Psoas muscle (tissue), 8 donors: ENCODE data around the gene MYOM3. TPM values are rescaled to one million over a fixed set of nuclear protein-coding genes. Genes with fewer than 3 reads are reported as not detected.
A peak's percentile ranks its signal among the peaks of the same experiment; 100 is the strongest.
"Not testable (repeated sequence)": the region's sequence is repeated elsewhere in the genome, so short reads cannot be mapped to it uniquely, and the experiment has no call there.

Source experiments
- ATAC-seq, 4 donors: fragments of 200-7000 bp; cut with Tn5 transposase; one replicate each; pipeline ENCODE4 v1.9.1; 2020; ENCODE audit warnings: moderate library complexity in 3 of 4, mild to moderate bottlenecking in 2 of 4
- DNase-seq, 2 donors: peaks; one replicate each; pipeline ENCODE4 v3.0.0-alpha.2; 2020
- H3K27ac ChIP-seq: fragments of 200-600 bp; one replicate; pipeline ENCODE4 v1.8.0; 2022
- H3K27me3 ChIP-seq, 3 donors: fragments of 200-600 bp in 1 of 3; one replicate each; pipeline versions ENCODE4 v1.6.1 to v1.8.0; 2013 to 2022; ENCODE audit warnings: low read length in 2 of 3, mild to moderate bottlenecking in 2 of 3, moderate library complexity in 1 of 3; ENCODE audit not compliant: insufficient read depth in 3 of 3
- H3K36me3 ChIP-seq, 2 donors: fragments of 200-600 bp in 1 of 2; one replicate each; pipeline versions ENCODE4 v1.6.1 to v1.8.0; 2013 to 2022; ENCODE audit warnings: low read depth in 1 of 2, mild to moderate bottlenecking in 1 of 2, moderate library complexity in 1 of 2; ENCODE audit not compliant: insufficient read depth in 1 of 2
- H3K4me1 ChIP-seq: fragments of 200-600 bp; one replicate; pipeline ENCODE4 v1.8.0; 2022
- H3K4me3 ChIP-seq: fragments of 200-600 bp; one replicate; pipeline ENCODE4 v1.8.0; 2022; ENCODE audit warnings: mild to moderate bottlenecking
- H3K9me3 ChIP-seq: fragments of 200-600 bp; one replicate; pipeline ENCODE4 v1.8.0; 2022
- CTCF ChIP-seq: fragments of 200-600 bp; IDR thresholded peaks from one replicate; pipeline ENCODE4 v1.8.0; 2022; ENCODE audit warnings: antibody characterized with exemption
- WGBS, 3 donors: extraction: QIAGEN DNeasy Blood & Tissue Kit; methylation state at CpG; one replicate each; pipeline versions ENCODE4 v1.1.6 to v1.1.7; 2013; 5-methylcytosine and 5-hydroxymethylcytosine counted together
- intact Hi-C, 2 donors: fragments of 100-400 bp; cut with DNase I; formaldehyde crosslinking; loops; one replicate each; pipeline versions ENCODE4 v1.11.0 to v1.14.2; 2022
- polyA plus RNA-seq, 3 donors: library from polyadenylated mRNA; stranded (reverse); fragments of 200-250 nt; gene quantifications; one replicate each; pipeline ENCODE4 v1.2.3, GENCODE V29; 2013
- total RNA-seq, 4 donors: library from RNA; stranded (reverse); fragmentation: NEBNext Ultra II Directional in 2 of 4; extraction: Animal tissue kit (Norgen Biotek cat#: 25700) in 2 of 4; gene quantifications; one replicate each; pipeline versions ENCODE4 v1.2.1 to v1.2.4, GENCODE V29; 2021 to 2023
- donor health status: healthy with polysubstance abuse.
- donor health status: DM: no; HTN: no; CAD: no; lungs with moderate emphysema.
- donor health status: Bipolar disorder and iron deficiency.
- donor health status: healthy.
- donor health status: DM: yes; HTN: yes; CAD: no.
- donor health status: DM: no; HTN: no; CAD: no.
- donor health status: DM: no; HTN: no; CAD: no.
- donor health status: DM: yes; HTN: yes; CAD: no.

The MYOM3 gene
- total and polyA plus RNA-seq, 7 donors = 86.7 to 505 (median 152) TPM

- 47 to 49% (median 48%) methylated on average over 7 of the region's 7 CpGs for WGBS, 3 donors
- Histone ChIP-seq H3K36me3 (no peaks in the 10 kb centered on the region), H3K4me1 (peaks cover 11% of the 10 kb centered on the region), H3K9me3 (no peaks in the 10 kb centered on the region), H3K27me3 (no peaks in the 10 kb centered on the region), H3K4me3 (no peak overlapping the region), H3K27ac (no peak overlapping the region)
- DNase-seq (no peak), ATAC-seq (peak in 1 of 4 donors; percentile 2)
- intact Hi-C loops = no loop called here
- no peak for TF ChIP-seq CTCF
Observed at GRCh38 chr1:24051206-24051945, 60.6 kb downstream of the MYOM3 start.

- no peak for TF ChIP-seq CTCF
- Histone ChIP-seq H3K4me1 (peaks cover 19% of the 10 kb centered on the region), H3K27me3 (no peaks in the 10 kb centered on the region), H3K4me3 (no peak overlapping the region), H3K27ac (no peak overlapping the region), H3K36me3 (no peaks in the 10 kb centered on the region), H3K9me3 (no peaks in the 10 kb centered on the region)
- 83 to 88% (median 86%) methylated on average over 7 of the region's 7 CpGs for WGBS, 3 donors
- intact Hi-C loops = no loop called here
- DNase-seq (no peak), ATAC-seq (no peak)
Observed at GRCh38 chr1:24049733-24050132, 62.2 kb downstream of the MYOM3 start.

GRCh38 chr1:24048894-24049293 lies 63.0 kb downstream of the MYOM3 start:
- H3K9me3 ChIP-seq, H3K27ac ChIP-seq, ATAC-seq, intact Hi-C loops, H3K4me3 ChIP-seq, H3K36me3 ChIP-seq, H3K27me3 ChIP-seq, DNase-seq: not testable (repeated sequence)
- WGBS, 3 donors = 81 to 87% (median 84%) methylated on average over 4 of the region's 4 CpGs
- H3K4me1 ChIP-seq = peaks cover 19% of the 10 kb centered on the region

- TF ChIP-seq CTCF = no peak
- DNase-seq (no peak), ATAC-seq (no peak)
- intact Hi-C loops = no loop called here
- WGBS, 3 donors = 82 to 95% (median 95%) methylated on average over 6 of the region's 6 CpGs
- no peak overlapping the region for H3K4me3 ChIP-seq
- no peaks in the 10 kb centered on the region for H3K27me3 ChIP-seq
- no peak overlapping the region for H3K27ac ChIP-seq
- H3K4me1 ChIP-seq = peaks cover 19% of the 10 kb centered on the region
- H3K9me3 ChIP-seq = no peaks in the 10 kb centered on the region
- no peaks in the 10 kb centered on the region for H3K36me3 ChIP-seq
Observed at GRCh38 chr1:24048205-24048869, 63.6 kb downstream of the MYOM3 start.

- no peak for TF ChIP-seq CTCF
- Histone ChIP-seq H3K27ac (peak overlapping the region; percentile 63), H3K4me1 (peaks cover 14% of the 10 kb centered on the region), H3K36me3 (no peaks in the 10 kb centered on the region), H3K9me3 (no peaks in the 10 kb centered on the region), H3K27me3 (no peaks in the 10 kb centered on the region), H3K4me3 (no peak overlapping the region)
- intact Hi-C loops = no loop called here
- DNase-seq (peak; percentile 75 to 81), ATAC-seq (peak; percentile 79 to 92 (median 87))
- 25 to 39% (median 32%) methylated on average over 3 of the region's 3 CpGs for WGBS, 3 donors
Observed at GRCh38 chr1:24047110-24047477, 64.8 kb downstream of the MYOM3 start.
